K562 (cell line): Measurements from ENCODE around the gene IL1RAPL2. TPM values are rescaled to one million over a fixed set of nuclear protein-coding genes. Genes with fewer than 3 reads are reported as not detected.

ENCODE experiments used
- ATAC-seq: fragments of 200-7000 bp; cut with Tn5 transposase; 3 replicates; pipeline ENCODE4 v1.9.1; 2020; ENCODE audit warnings: moderate library complexity
- BruUV-seq: library from RNA; stranded (reverse); fragments of 400-500 nt; replicated peaks from 2 replicates; lab custom pipeline; 2021; lab: Mats Ljungman, UMichigan
- CTCF ChIA-PET: fragments of 300-600 bp; formaldehyde crosslinking; extraction: SDS; loops from one replicate; lab custom pipeline; 2021; ENCODE audit warnings: low intra/inter-chr PET ratio; lab: Yijun Ruan, JAX
- POLR2A ChIA-PET: fragments of 300-600, 350-650 bp; sonication (Branson Sonifier 250); formaldehyde crosslinking; extraction: SDS; loops from one replicate; lab custom pipeline; 2021; ENCODE audit warnings: antibody characterized with exemption, inconsistent platforms; lab: Yijun Ruan, JAX
- DNase-seq, 4 experiments: peaks; one replicate each; pipeline versions ENCODE4 v3.0.0 to v3.0.0-alpha.2; 2011 to 2018; ENCODE audit warnings: low spot score in 3 of 4, mixed read lengths in 3 of 4; ENCODE audit errors: extremely low read depth in 1 of 4
- FAIRE-seq: peaks from 2 replicates; lab custom pipeline; 2011; peaks lifted over from hg19 to GRCh38; lab: Jason Lieb, UNC
- H2AFZ ChIP-seq: 2 replicates; pipeline ENCODE4 v1.6.0; 2011; ENCODE audit warnings: low read depth, low read length, control low read depth, inconsistent platforms
- H3K27ac ChIP-seq: fragments of 200-600 bp; 3 replicates; pipeline ENCODE4 v1.8.0; 2011; ENCODE audit warnings: low read depth, mild to moderate bottlenecking, control low read depth, inconsistent platforms, low read length, moderate library complexity, mixed read lengths; ENCODE audit errors: extremely low read depth
- H3K27me3 ChIP-seq, 2 experiments: fragments of 300-600 bp in 1 of 2; 2 replicates in 1 of 2; 3 replicates in 1 of 2; pipeline versions ENCODE4 v1.6.0 to v1.8.0; 2011; ENCODE audit warnings: inconsistent platforms in 2 of 2, low read length in 2 of 2, mild to moderate bottlenecking in 1 of 2, mixed read lengths in 1 of 2, moderate library complexity in 1 of 2; ENCODE audit not compliant: control insufficient read depth in 2 of 2, insufficient read depth in 2 of 2
- H3K36me3 ChIP-seq: fragments of 300-600 bp; 3 replicates; pipeline ENCODE4 v1.8.0; 2011; ENCODE audit warnings: mild to moderate bottlenecking, low read length, inconsistent platforms; ENCODE audit not compliant: control insufficient read depth, insufficient read depth
- H3K4me1 ChIP-seq, 2 experiments: fragments of 200-600 bp in 1 of 2; replicated peaks in 1 of 2; 2 replicates in 1 of 2; 3 replicates in 1 of 2; pipeline versions ENCODE4 v1.5.1 to v1.8.0; 2011; ENCODE audit warnings: inconsistent platforms in 2 of 2, low read length in 2 of 2, mild to moderate bottlenecking in 1 of 2, mixed read lengths in 1 of 2, moderate library complexity in 1 of 2; ENCODE audit not compliant: control insufficient read depth in 2 of 2, insufficient read depth in 2 of 2
- H3K4me2 ChIP-seq: 2 replicates; pipeline ENCODE4 v1.6.1; 2011; ENCODE audit warnings: low read length, control low read depth, inconsistent platforms, mixed read lengths; ENCODE audit not compliant: insufficient read depth
- H3K4me3 ChIP-seq: fragments of 200-600 bp; sonication (generic), shearing (Covaris generic); 2 replicates; pipeline ENCODE4 v1.5.1; 2016; ENCODE audit warnings: control low read depth, inconsistent platforms
- H3K79me2 ChIP-seq: fragments of 200-600 bp; 3 replicates; pipeline ENCODE4 v1.8.0; 2011; ENCODE audit warnings: low read length, inconsistent platforms; ENCODE audit not compliant: control insufficient read depth, insufficient read depth
- H3K9ac ChIP-seq, 2 experiments: 2 replicates each; pipeline versions ENCODE4 v1.6.0 to v1.6.1; 2011; ENCODE audit warnings: low read depth in 2 of 2, low read length in 2 of 2, control low read depth in 1 of 2, inconsistent platforms in 1 of 2, mild to moderate bottlenecking in 1 of 2, mixed read lengths in 1 of 2; ENCODE audit not compliant: insufficient read depth in 1 of 2
- H3K9me1 ChIP-seq: one replicate; pipeline ENCODE4 v1.6.0; 2011; ENCODE audit warnings: inconsistent platforms, mild to moderate bottlenecking, low read length, moderate library complexity; ENCODE audit not compliant: control insufficient read depth, insufficient read depth
- H3K9me3 ChIP-seq: replicated peaks from 2 replicates; pipeline ENCODE4 v1.5.1; 2011; ENCODE audit warnings: low read depth, low read length, inconsistent platforms; ENCODE audit not compliant: control insufficient read depth, insufficient read depth
- H4K20me1 ChIP-seq: replicated peaks from 2 replicates; pipeline ENCODE4 v1.6.1; 2011; ENCODE audit warnings: low read length, inconsistent platforms, mixed read lengths; ENCODE audit not compliant: control insufficient read depth, insufficient read depth
- CTCF ChIP-seq, 3 experiments: IDR thresholded peaks in 2 of 3; conservative IDR thresholded peaks in 1 of 3; 2 replicates each; pipeline ENCODE4 v1.5.1; 2011 to 2012; ENCODE audit warnings: low read length in 3 of 3, mild to moderate bottlenecking in 3 of 3, control low read depth in 2 of 3, improper control_type of control experiment in 1 of 3, inconsistent platforms in 1 of 3, low read depth in 1 of 3, mixed read lengths in 1 of 3, moderate library complexity in 1 of 3; ENCODE audit not compliant: insufficient read depth in 2 of 3
- ELK3 ChIP-seq: fragments of 450-650 bp; formaldehyde crosslinking; IDR thresholded peaks from 2 replicates; pipeline ENCODE4 v1.4.0; 2020; ENCODE audit warnings: mild to moderate bottlenecking
- IRF9 ChIP-seq: fragments of 450-650 bp; IDR thresholded peaks from 2 replicates; pipeline ENCODE4 v1.6.1; 2016; ENCODE audit warnings: missing biosample characterization, missing genetic modification characterization
- WGBS: fragments of 100-300 bp; shearing (Covaris generic); methylation state at CpG from one replicate; pipeline ENCODE4 v1.1.6; 2016; ENCODE audit warnings: low coverage, mixed read lengths; ENCODE audit not compliant: insufficient coverage; ENCODE audit errors: missing lambda C conversion rate; 5-methylcytosine and 5-hydroxymethylcytosine counted together
- in situ Hi-C: fragments of 300-500 bp; cut with MboI; formaldehyde crosslinking; loops from 4 replicates; pipeline ENCODE4 v1.15.0; 2018; ENCODE audit warnings: inconsistent platforms, mixed read lengths
- intact Hi-C: fragments of 100-400 bp; cut with micrococcal nuclease; formaldehyde crosslinking; loops from 2 replicates; pipeline ENCODE4 v1.14.2; 2022
- polyA plus RNA-seq, 8 experiments: library from polyadenylated mRNA; depleted of rRNA in 4 of 8; stranded (reverse) in 5 of 8; unstranded in 3 of 8; fragments of >200 nt; fragmentation: Nextera tagmentation in 2 of 8; fragmentation: Illumina TruSeq in 1 of 8; extraction: Ambion mirVana in 2 of 8; extraction: Trizol in 1 of 8; gene quantifications; 2 replicates each; pipeline versions ENCODE4 v1.2.1 to v1.2.3, GENCODE V29; 2011 to 2014; ENCODE audit warnings: inconsistent platforms in 1 of 8, missing spikeins in 1 of 8
- total RNA-seq, 7 experiments: library from RNA; depleted of rRNA in 6 of 7; stranded (reverse); fragments of >200 nt in 6 of 7; fragmentation: Illumina TruSeq in 2 of 7; extraction: Trizol in 2 of 7; gene quantifications; 2 replicates each; pipeline versions ENCODE4 v1.2.1 to v1.2.3, GENCODE V29; 2011 to 2021; ENCODE audit warnings: low replicate concordance in 1 of 7

IL1RAPL2 gene
- total and polyA plus RNA-seq, 9 of the 15 experiments (the other 6 are each of a cell fraction or from before 2014, with no cell fraction given), result not detected

- no peaks in the 10 kb centered on the region for H3K36me3 ChIP-seq
- ChIA-PET CTCF (no interaction called here), POLR2A (no interaction called here)
- no peaks in the 10 kb centered on the region for H3K9me1 ChIP-seq
- no peak overlapping the region for H3K4me3 ChIP-seq
- H4K20me1 ChIP-seq, result no peaks in the 10 kb centered on the region
- H3K4me2 ChIP-seq, result no peak overlapping the region
- DNase-seq, result peak in 1 of 4 experiments; percentile 6
- no peaks in the 10 kb centered on the region for H3K27me3 ChIP-seq
- H3K9ac ChIP-seq, result no peak overlapping the region
- peak; percentile 58; the same call in 2 of the 3 replicates for ATAC-seq
- no peak for FAIRE-seq
- 0% methylated on average over 1 of the region's 2 CpGs for WGBS
- no peak overlapping the region for H3K27ac ChIP-seq
- no TSS peak for BruUV-seq
- in situ Hi-C loops (no loop called here), intact Hi-C loops (no loop called here)
- no peaks in the 10 kb centered on the region for H3K79me2 ChIP-seq
- TF ChIP-seq CTCF (IDR thresholded peaks at IDR 0.05 in 2 of 3, conservative IDR thresholded peaks at IDR 0.05 in 1 of 3; ENCODE audit: insufficient read depth in 2 of 3, low read depth in 1 of 3, low read length in 3 of 3) (0 out of 6 replicates have a peak, but pooled peaks of 1 of the 3 experiments have one; percentile 10), ELK3 (CRISPR knock-in tag) (no peak), IRF9 (no peak)
- H2AFZ ChIP-seq, result no peak overlapping the region
- no peaks in the 10 kb centered on the region for H3K4me1 ChIP-seq
- H3K9me3 ChIP-seq, result no peaks in the 10 kb centered on the region
Measured at GRCh38 chrX:105191878-105192277, 625.9 kb downstream of the IL1RAPL2 start.
